HEK293 (cell line): Measurements from ENCODE around the gene CD8B.

Experiments
- GLIS2 ChIP-seq: fragments of 450-650 bp; formaldehyde crosslinking; IDR thresholded peaks from 2 replicates; pipeline ENCODE4 v1.5.1; 2016; ENCODE audit warnings: missing biosample characterization, missing genetic modification characterization
- KLF10 ChIP-seq: fragments of 450-650 bp; IDR thresholded peaks from 2 replicates; pipeline ENCODE4 v1.5.1; 2018; ENCODE audit warnings: missing biosample characterization, mild to moderate bottlenecking, missing genetic modification characterization
- KLF7 ChIP-seq: fragments of 450-650 bp; formaldehyde crosslinking; IDR thresholded peaks from 2 replicates; pipeline ENCODE4 v1.5.1; 2016; ENCODE audit warnings: missing biosample characterization, missing genetic modification characterization, borderline replicate concordance
- KLF9 ChIP-seq: fragments of 450-650 bp; formaldehyde crosslinking; IDR thresholded peaks from 2 replicates; pipeline ENCODE4 v1.5.1; 2016; ENCODE audit warnings: missing biosample characterization, missing genetic modification characterization, low read depth
- TRIM28 ChIP-seq: IDR thresholded peaks from 2 replicates; pipeline ENCODE4 v1.6.1; 2011; ENCODE audit warnings: low read length, control low read depth, borderline replicate concordance
- ZBTB1 ChIP-seq: fragments of 450-650 bp; formaldehyde crosslinking; IDR thresholded peaks from 2 replicates; pipeline ENCODE4 v1.5.1; 2016; ENCODE audit warnings: missing biosample characterization, missing genetic modification characterization
- ZBTB20 ChIP-seq: fragments of 450-650 bp; formaldehyde crosslinking; IDR thresholded peaks from 2 replicates; pipeline ENCODE4 v1.5.1; 2016; ENCODE audit warnings: missing biosample characterization, missing genetic modification characterization
- ZBTB48 ChIP-seq: fragments of 450-650 bp; formaldehyde crosslinking; IDR thresholded peaks from 2 replicates; pipeline ENCODE4 v1.5.1; 2016; ENCODE audit warnings: missing biosample characterization, missing genetic modification characterization
- ZBTB7A ChIP-seq: fragments of 450-650 bp; formaldehyde crosslinking; IDR thresholded peaks from 2 replicates; pipeline ENCODE4 v1.5.1; 2016; ENCODE audit warnings: low read depth, missing biosample characterization, missing genetic modification characterization
- ZBTB8A ChIP-seq: fragments of 450-650 bp; formaldehyde crosslinking; IDR thresholded peaks from 2 replicates; pipeline ENCODE4 v1.5.1; 2016; ENCODE audit warnings: missing biosample characterization, missing genetic modification characterization
- ZFP69B ChIP-seq: fragments of 450-650 bp; formaldehyde crosslinking; IDR thresholded peaks from 2 replicates; pipeline ENCODE4 v1.5.1; 2016; ENCODE audit warnings: missing biosample characterization, missing genetic modification characterization
- ZNF10 ChIP-seq: fragments of 450-650 bp; formaldehyde crosslinking; IDR thresholded peaks from 2 replicates; pipeline ENCODE4 v1.5.1; 2017; ENCODE audit warnings: missing biosample characterization, missing genetic modification characterization
- ZNF223 ChIP-seq: fragments of 450-650 bp; formaldehyde crosslinking; IDR thresholded peaks from 2 replicates; pipeline ENCODE4 v1.5.1; 2016; ENCODE audit warnings: missing biosample characterization, missing genetic modification characterization
- ZNF394 ChIP-seq: fragments of 450-650 bp; formaldehyde crosslinking; IDR thresholded peaks from 2 replicates; pipeline ENCODE4 v1.5.1; 2016; ENCODE audit warnings: missing biosample characterization, missing genetic modification characterization, mild to moderate bottlenecking, moderate library complexity, borderline replicate concordance
- ZNF514 ChIP-seq: fragments of 450-650 bp; formaldehyde crosslinking; IDR thresholded peaks from 2 replicates; pipeline ENCODE4 v1.5.1; 2016; ENCODE audit warnings: missing biosample characterization, missing genetic modification characterization
- ZNF548 ChIP-seq: fragments of 450-650 bp; formaldehyde crosslinking; IDR thresholded peaks from 2 replicates; pipeline ENCODE4 v1.5.1; 2016; ENCODE audit warnings: missing biosample characterization, missing genetic modification characterization
- ZNF558 ChIP-seq: fragments of 450-650 bp; formaldehyde crosslinking; IDR thresholded peaks from 2 replicates; pipeline ENCODE4 v1.5.1; 2016; ENCODE audit warnings: missing biosample characterization, missing genetic modification characterization
- ZNF610 ChIP-seq: fragments of 450-650 bp; formaldehyde crosslinking; IDR thresholded peaks from 2 replicates; pipeline ENCODE4 v1.5.1; 2016; ENCODE audit warnings: missing biosample characterization, missing genetic modification characterization, borderline replicate concordance
- ZNF623 ChIP-seq: fragments of 450-650 bp; formaldehyde crosslinking; IDR thresholded peaks from 2 replicates; pipeline ENCODE4 v1.5.1; 2016; ENCODE audit warnings: missing biosample characterization, missing genetic modification characterization
- ZNF660 ChIP-seq: fragments of 450-650 bp; IDR thresholded peaks from 2 replicates; pipeline ENCODE4 v1.5.1; 2018; ENCODE audit warnings: missing biosample characterization, mild to moderate bottlenecking, missing genetic modification characterization
- ZNF664 ChIP-seq: fragments of 450-650 bp; formaldehyde crosslinking; IDR thresholded peaks from 2 replicates; pipeline ENCODE4 v1.5.1; 2016; ENCODE audit warnings: missing biosample characterization, missing genetic modification characterization
- ZNF776 ChIP-seq: fragments of 450-650 bp; formaldehyde crosslinking; IDR thresholded peaks from 2 replicates; pipeline ENCODE4 v1.5.0; 2017; ENCODE audit warnings: missing biosample characterization, missing genetic modification characterization, borderline replicate concordance
- ZNF837 ChIP-seq: fragments of 450-650 bp; formaldehyde crosslinking; IDR thresholded peaks from 2 replicates; pipeline ENCODE4 v1.5.1; 2016; ENCODE audit warnings: missing biosample characterization, missing genetic modification characterization
- ZSCAN23 ChIP-seq: fragments of 450-650 bp; formaldehyde crosslinking; IDR thresholded peaks from 2 replicates; pipeline ENCODE4 v1.5.1; 2016; ENCODE audit warnings: missing biosample characterization, missing genetic modification characterization
- ZSCAN30 ChIP-seq: fragments of 450-650 bp; IDR thresholded peaks from 2 replicates; pipeline ENCODE4 v1.5.1; 2018; ENCODE audit warnings: missing biosample characterization, mild to moderate bottlenecking, missing genetic modification characterization, moderate library complexity
- TF ChIP-seq, protein P1 (sequence below): fragments of 450-650 bp; formaldehyde crosslinking; conservative IDR thresholded peaks from 2 replicates; pipeline ENCODE4 v1.5.1; 2016; ENCODE audit warnings: low read depth, missing biosample characterization, missing genetic modification characterization
- TF ChIP-seq, protein P2 (sequence below): fragments of 450-650 bp; formaldehyde crosslinking; IDR thresholded peaks from 2 replicates; pipeline ENCODE4 v1.5.1; 2016; ENCODE audit warnings: missing biosample characterization, missing genetic modification characterization
- TF ChIP-seq, protein P3 (sequence below): fragments of 450-650 bp; formaldehyde crosslinking; IDR thresholded peaks from 2 replicates; pipeline ENCODE4 v1.5.1; 2016; ENCODE audit warnings: missing biosample characterization, missing genetic modification characterization
- TF ChIP-seq, protein P4 (sequence below): fragments of 450-650 bp; formaldehyde crosslinking; optimal IDR thresholded peaks from 2 replicates; pipeline ENCODE3; 2016; ENCODE audit warnings: missing biosample characterization, mild to moderate bottlenecking, missing genetic modification characterization
- TF ChIP-seq, protein P5 (sequence below): fragments of 450-650 bp; formaldehyde crosslinking; IDR thresholded peaks from 2 replicates; pipeline ENCODE4 v1.5.1; 2016; ENCODE audit warnings: missing biosample characterization, missing genetic modification characterization

Gene CD8B

DNA sequence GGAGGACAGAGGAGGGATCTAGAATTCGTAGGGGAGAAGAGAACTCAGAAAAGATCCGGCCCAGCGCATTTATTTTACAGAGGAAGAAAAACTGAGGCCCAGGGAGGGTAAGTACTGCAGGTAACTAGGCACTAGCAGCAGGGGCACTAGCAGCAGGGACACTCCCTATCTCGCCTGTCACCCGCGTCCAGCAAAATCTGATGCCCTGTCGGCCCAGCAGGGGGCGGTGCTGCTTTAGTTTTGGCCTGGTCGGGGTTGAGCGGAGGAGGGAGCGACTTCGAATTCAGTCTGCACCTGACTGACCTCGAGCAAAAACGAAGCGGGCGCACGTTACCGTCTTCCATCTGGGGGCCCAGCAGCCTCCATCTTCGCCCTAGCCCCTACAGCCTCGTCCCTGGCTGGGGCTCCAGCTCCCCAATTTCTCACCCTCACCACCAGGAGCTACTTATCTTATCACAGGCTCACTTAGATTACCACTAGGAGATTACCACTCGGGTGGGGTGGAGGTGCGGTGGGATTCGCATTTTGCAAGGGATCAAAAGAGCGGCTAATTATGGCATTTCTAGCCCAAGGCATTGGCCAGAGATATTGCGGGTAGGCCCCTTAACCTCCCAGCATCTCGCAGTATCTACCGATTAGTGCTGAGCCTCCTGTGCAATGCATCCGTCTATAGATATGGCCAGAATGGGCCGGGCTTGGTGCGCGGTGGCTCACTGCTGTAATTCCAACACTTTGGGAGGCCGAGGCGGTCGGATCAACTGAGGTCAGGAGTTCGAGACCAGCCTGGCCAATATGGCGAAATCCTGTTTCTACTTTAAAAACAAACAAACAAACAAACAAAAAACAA, 53.1 kb downstream of the CD8B start (continued):
- TF ChIP-seq ZNF394 (tag by site-specific recombination) (peak; percentile 69), ZNF623 (tag by site-specific recombination) (no peak), ZBTB48 (tag by site-specific recombination) (peak; percentile 99), ZNF10 (tag by site-specific recombination) (peak; percentile 46; the same call in 1 of the 2 replicates), ZBTB1 (tag by site-specific recombination) (no peak), ZFP69B (tag by site-specific recombination) (no peak), ZNF548 (tag by site-specific recombination) (peak; percentile 5; the same call in 1 of the 2 replicates), ZNF514 (tag by site-specific recombination) (no peak), ZBTB8A (tag by site-specific recombination) (peak; percentile 78), ZNF664 (tag by site-specific recombination) (no peak), ZNF558 (tag by site-specific recombination) (peak; percentile 45; the same call in 1 of the 2 replicates), KLF10 (0 out of 2 replicates have a peak, but pooled peaks have one; percentile 12), TRIM28 (no peak), ZNF223 (tag by site-specific recombination) (no peak), ZSCAN30 (tag by site-specific recombination) (peak; percentile 45; the same call in 1 of the 2 replicates), ZNF610 (tag by site-specific recombination) (peak; percentile 69), ZNF660 (tag by site-specific recombination) (peak; percentile 76; the same call in 1 of the 2 replicates), GLIS2 (tag by site-specific recombination) (no peak), ZBTB20 (peak; percentile 77), KLF9 (tag by site-specific recombination) (peak; percentile 12; the same call in 1 of the 2 replicates), ZBTB7A (tag by site-specific recombination) (no peak), ZNF837 (tag by site-specific recombination) (peak; percentile 90; the same call in 1 of the 2 replicates), ZNF776 (tag by site-specific recombination) (no peak), KLF7 (tag by site-specific recombination) (0 out of 2 replicates have a peak, but pooled peaks have one; percentile 19), ZSCAN23 (no peak)
- TF ChIP-seq, protein P1, sequence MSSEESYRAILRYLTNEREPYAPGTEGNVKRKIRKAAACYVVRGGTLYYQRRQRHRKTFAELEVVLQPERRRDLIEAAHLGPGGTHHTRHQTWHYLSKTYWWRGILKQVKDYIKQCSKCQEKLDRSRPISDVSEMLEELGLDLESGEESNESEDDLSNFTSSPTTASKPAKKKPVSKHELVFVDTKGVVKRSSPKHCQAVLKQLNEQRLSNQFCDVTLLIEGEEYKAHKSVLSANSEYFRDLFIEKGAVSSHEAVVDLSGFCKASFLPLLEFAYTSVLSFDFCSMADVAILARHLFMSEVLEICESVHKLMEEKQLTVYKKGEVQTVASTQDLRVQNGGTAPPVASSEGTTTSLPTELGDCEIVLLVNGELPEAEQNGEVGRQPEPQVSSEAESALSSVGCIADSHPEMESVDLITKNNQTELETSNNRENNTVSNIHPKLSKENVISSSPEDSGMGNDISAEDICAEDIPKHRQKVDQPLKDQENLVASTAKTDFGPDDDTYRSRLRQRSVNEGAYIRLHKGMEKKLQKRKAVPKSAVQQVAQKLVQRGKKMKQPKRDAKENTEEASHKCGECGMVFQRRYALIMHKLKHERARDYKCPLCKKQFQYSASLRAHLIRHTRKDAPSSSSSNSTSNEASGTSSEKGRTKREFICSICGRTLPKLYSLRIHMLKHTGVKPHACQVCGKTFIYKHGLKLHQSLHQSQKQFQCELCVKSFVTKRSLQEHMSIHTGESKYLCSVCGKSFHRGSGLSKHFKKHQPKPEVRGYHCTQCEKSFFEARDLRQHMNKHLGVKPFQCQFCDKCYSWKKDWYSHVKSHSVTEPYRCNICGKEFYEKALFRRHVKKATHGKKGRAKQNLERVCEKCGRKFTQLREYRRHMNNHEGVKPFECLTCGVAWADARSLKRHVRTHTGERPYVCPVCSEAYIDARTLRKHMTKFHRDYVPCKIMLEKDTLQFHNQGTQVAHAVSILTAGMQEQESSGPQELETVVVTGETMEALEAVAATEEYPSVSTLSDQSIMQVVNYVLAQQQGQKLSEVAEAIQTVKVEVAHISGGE (tag by site-specific recombination) = 0 out of 2 replicates have a peak, but pooled peaks have one; percentile 16
- TF ChIP-seq, protein P2, sequence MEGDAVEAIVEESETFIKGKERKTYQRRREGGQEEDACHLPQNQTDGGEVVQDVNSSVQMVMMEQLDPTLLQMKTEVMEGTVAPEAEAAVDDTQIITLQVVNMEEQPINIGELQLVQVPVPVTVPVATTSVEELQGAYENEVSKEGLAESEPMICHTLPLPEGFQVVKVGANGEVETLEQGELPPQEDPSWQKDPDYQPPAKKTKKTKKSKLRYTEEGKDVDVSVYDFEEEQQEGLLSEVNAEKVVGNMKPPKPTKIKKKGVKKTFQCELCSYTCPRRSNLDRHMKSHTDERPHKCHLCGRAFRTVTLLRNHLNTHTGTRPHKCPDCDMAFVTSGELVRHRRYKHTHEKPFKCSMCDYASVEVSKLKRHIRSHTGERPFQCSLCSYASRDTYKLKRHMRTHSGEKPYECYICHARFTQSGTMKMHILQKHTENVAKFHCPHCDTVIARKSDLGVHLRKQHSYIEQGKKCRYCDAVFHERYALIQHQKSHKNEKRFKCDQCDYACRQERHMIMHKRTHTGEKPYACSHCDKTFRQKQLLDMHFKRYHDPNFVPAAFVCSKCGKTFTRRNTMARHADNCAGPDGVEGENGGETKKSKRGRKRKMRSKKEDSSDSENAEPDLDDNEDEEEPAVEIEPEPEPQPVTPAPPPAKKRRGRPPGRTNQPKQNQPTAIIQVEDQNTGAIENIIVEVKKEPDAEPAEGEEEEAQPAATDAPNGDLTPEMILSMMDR (tag by site-specific recombination) = peak; percentile 96
- TF ChIP-seq, protein P3, sequence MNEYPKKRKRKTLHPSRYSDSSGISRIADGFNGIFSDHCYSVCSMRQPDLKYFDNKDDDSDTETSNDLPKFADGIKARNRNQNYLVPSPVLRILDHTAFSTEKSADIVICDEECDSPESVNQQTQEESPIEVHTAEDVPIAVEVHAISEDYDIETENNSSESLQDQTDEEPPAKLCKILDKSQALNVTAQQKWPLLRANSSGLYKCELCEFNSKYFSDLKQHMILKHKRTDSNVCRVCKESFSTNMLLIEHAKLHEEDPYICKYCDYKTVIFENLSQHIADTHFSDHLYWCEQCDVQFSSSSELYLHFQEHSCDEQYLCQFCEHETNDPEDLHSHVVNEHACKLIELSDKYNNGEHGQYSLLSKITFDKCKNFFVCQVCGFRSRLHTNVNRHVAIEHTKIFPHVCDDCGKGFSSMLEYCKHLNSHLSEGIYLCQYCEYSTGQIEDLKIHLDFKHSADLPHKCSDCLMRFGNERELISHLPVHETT (tag by site-specific recombination) = no peak
- TF ChIP-seq, protein P4, sequence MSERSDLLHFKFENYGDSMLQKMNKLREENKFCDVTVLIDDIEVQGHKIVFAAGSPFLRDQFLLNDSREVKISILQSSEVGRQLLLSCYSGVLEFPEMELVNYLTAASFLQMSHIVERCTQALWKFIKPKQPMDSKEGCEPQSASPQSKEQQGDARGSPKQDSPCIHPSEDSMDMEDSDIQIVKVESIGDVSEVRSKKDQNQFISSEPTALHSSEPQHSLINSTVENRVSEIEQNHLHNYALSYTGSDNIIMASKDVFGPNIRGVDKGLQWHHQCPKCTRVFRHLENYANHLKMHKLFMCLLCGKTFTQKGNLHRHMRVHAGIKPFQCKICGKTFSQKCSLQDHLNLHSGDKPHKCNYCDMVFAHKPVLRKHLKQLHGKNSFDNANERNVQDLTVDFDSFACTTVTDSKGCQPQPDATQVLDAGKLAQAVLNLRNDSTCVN = peak; percentile 40
- TF ChIP-seq, protein P5, sequence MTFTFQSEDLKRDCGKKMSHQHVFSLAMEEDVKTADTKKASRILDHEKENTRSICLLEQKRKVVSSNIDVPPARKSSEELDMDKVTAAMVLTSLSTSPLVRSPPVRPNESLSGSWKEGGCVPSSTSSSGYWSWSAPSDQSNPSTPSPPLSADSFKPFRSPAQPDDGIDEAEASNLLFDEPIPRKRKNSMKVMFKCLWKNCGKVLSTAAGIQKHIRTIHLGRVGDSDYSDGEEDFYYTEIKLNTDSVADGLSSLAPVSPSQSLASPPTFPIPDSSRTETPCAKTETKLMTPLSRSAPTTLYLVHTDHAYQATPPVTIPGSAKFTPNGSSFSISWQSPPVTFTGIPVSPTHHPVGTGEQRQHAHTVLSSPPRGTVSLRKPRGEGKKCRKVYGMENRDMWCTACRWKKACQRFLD (tag by site-specific recombination) = no peak
